ENCODE results near the gene ADH1A.
"Not testable (repeated sequence)": the region's sequence is repeated elsewhere in the genome, so short reads cannot be mapped to it uniquely, and the experiment has no call there.

- TF ChIP-seq GATA1 (IDR thresholded peaks at IDR 0.05; ENCODE audit: low read depth, low read length); POLR2A (IDR thresholded peaks at IDR 0.05; ENCODE audit: low read length): not testable (repeated sequence)
Measured at GRCh38 chr4:99317811-99318210, 27.0 kb upstream of the ADH1A start.

Data from erythroblast (primary cell).